GM12878 (cell line): ENCODE data around the gene SLC17A7. TPM values are rescaled to one million over a fixed set of nuclear protein-coding genes. Genes with fewer than 3 reads are reported as not detected.

Source experiments
- ATAC-seq: fragments of 200-7000 bp; cut with Tn5 transposase; 3 replicates; pipeline ENCODE4 v1.9.1; 2020; ENCODE audit warnings: mild to moderate bottlenecking, moderate library complexity
- BruUV-seq: library from RNA; stranded (reverse); fragments of 400-500 nt; replicated peaks from 2 replicates; lab custom pipeline; 2021; lab: Mats Ljungman, UMichigan
- CTCF ChIA-PET: fragments of 300-600 bp; sonication (Branson Sonifier 250); formaldehyde crosslinking; extraction: SDS; loops from one replicate; lab custom pipeline; 2021; ENCODE audit warnings: inconsistent platforms; lab: Yijun Ruan, JAX
- POLR2A ChIA-PET: fragments of 350-600 bp; formaldehyde crosslinking; extraction: SDS; loops from one replicate; lab custom pipeline; 2021; ENCODE audit warnings: inconsistent platforms; lab: Charles Lee
- RAD21 ChIA-PET: fragments of 300-600 bp; sonication (Branson Sonifier 250); formaldehyde crosslinking; loops from one replicate; lab custom pipeline; 2023; ENCODE audit warnings: antibody characterized with exemption; ENCODE audit not compliant: unreplicated experiment; lab: Charles Lee
- SMC1A ChIA-PET: fragments of 300-600 bp; sonication (Branson Sonifier 250); formaldehyde crosslinking; loops from one replicate; lab custom pipeline; 2023; ENCODE audit not compliant: unreplicated experiment, uncharacterized antibody; lab: Charles Lee
- DNase-seq: peaks from one replicate; pipeline ENCODE4 v3.0.0-alpha.2; 2011; ENCODE audit warnings: low read depth, low spot score
- FAIRE-seq: peaks from 3 replicates; lab custom pipeline; 2011; peaks lifted over from hg19 to GRCh38; lab: Jason Lieb, UNC
- H2AFZ ChIP-seq: 2 replicates; pipeline ENCODE4 v1.6.0; 2011; ENCODE audit warnings: low read depth, low read length, control low read depth; ENCODE audit not compliant: control insufficient read depth
- H3K27ac ChIP-seq: 2 replicates; pipeline ENCODE4 v1.5.1; 2011; ENCODE audit warnings: control low read depth; ENCODE audit not compliant: control insufficient read depth, insufficient read depth
- H3K27me3 ChIP-seq, 2 experiments: replicated peaks in 1 of 2; 2 replicates each; pipeline versions ENCODE4 v1.6.0 to v1.6.1; 2011; ENCODE audit warnings: low read length in 1 of 2; ENCODE audit not compliant: control insufficient read depth in 2 of 2, insufficient read depth in 2 of 2
- H3K36me3 ChIP-seq, 2 experiments: 2 replicates each; pipeline ENCODE4 v1.5.1; 2011; ENCODE audit warnings: low read length in 1 of 2; ENCODE audit not compliant: control insufficient read depth in 2 of 2, insufficient read depth in 2 of 2
- H3K4me1 ChIP-seq: 2 replicates; pipeline ENCODE4 v1.6.1; 2011; ENCODE audit warnings: mild to moderate bottlenecking, low read length, moderate library complexity, mixed read lengths; ENCODE audit not compliant: control insufficient read depth, insufficient read depth
- H3K4me2 ChIP-seq: 2 replicates; pipeline ENCODE4 v1.6.0; 2011; ENCODE audit warnings: control low read depth; ENCODE audit not compliant: control insufficient read depth, insufficient read depth
- H3K4me3 ChIP-seq: fragments of 200-600 bp; sonication (generic); 2 replicates; pipeline ENCODE4 v1.5.1; 2016
- H3K79me2 ChIP-seq: 2 replicates; pipeline ENCODE4 v1.6.0; 2011; ENCODE audit warnings: low read length; ENCODE audit not compliant: control insufficient read depth, insufficient read depth
- H3K9ac ChIP-seq: 2 replicates; pipeline ENCODE4 v1.8.0; 2011; ENCODE audit warnings: low read length, control low read depth, mixed read lengths; ENCODE audit not compliant: control insufficient read depth, insufficient read depth
- H3K9me3 ChIP-seq: replicated peaks from 3 replicates; pipeline ENCODE4 v1.5.1; 2011; ENCODE audit warnings: mild to moderate bottlenecking, low read length; ENCODE audit not compliant: control insufficient read depth, insufficient read depth
- H4K20me1 ChIP-seq: 2 replicates; pipeline ENCODE4 v1.6.0; 2011; ENCODE audit not compliant: control insufficient read depth, insufficient read depth
- CEBPB ChIP-seq, 2 experiments: fragments of 150-350 bp in 1 of 2; IDR thresholded peaks; 2 replicates each; pipeline ENCODE4 v1.6.1; 2012 to 2014; ENCODE audit warnings: low read depth in 2 of 2, low read length in 2 of 2, borderline replicate concordance in 1 of 2, inconsistent platforms in 1 of 2
- CHD2 ChIP-seq: IDR thresholded peaks from 2 replicates; pipeline ENCODE4 v1.6.1; 2011; ENCODE audit warnings: low read depth, low read length, improper control_type of control experiment, borderline replicate concordance
- E2F8 ChIP-seq: fragments of 450-650 bp; IDR thresholded peaks from 2 replicates; pipeline ENCODE4 v1.6.1; 2018; ENCODE audit warnings: mild to moderate bottlenecking, low read depth, moderate library complexity; ENCODE audit not compliant: partially characterized antibody
- HCFC1 ChIP-seq: fragments of 150-350 bp; IDR thresholded peaks from 2 replicates; pipeline ENCODE4 v1.6.1; 2014; ENCODE audit warnings: low read length
- IRF4 ChIP-seq: IDR thresholded peaks from 2 replicates; pipeline ENCODE4 v1.6.1; 2011; ENCODE audit warnings: low read depth, low read length
- KLF5 ChIP-seq: fragments of 450-650 bp; IDR thresholded peaks from 2 replicates; pipeline ENCODE4 v1.6.1; 2014; ENCODE audit warnings: mild to moderate bottlenecking; ENCODE audit not compliant: partially characterized antibody
- NR2C1 ChIP-seq: fragments of 450-650 bp; IDR thresholded peaks from 2 replicates; pipeline ENCODE4 v1.6.1; 2017; ENCODE audit warnings: antibody characterized with exemption, mild to moderate bottlenecking, moderate library complexity
- POU2F2 ChIP-seq: IDR thresholded peaks from 3 replicates; pipeline ENCODE4 v1.6.1; 2011; ENCODE audit warnings: low read depth, mild to moderate bottlenecking, low read length, borderline replicate concordance
- RAD21 ChIP-seq: IDR thresholded peaks from 2 replicates; pipeline ENCODE4 v1.6.1; 2011; ENCODE audit warnings: mild to moderate bottlenecking, low read depth, low read length, moderate library complexity; ENCODE audit not compliant: insufficient read depth
- RBBP5 ChIP-seq: fragments of 200-600 bp; sonication (generic); conservative IDR thresholded peaks from 2 replicates; pipeline ENCODE4 v1.6.1; 2016
- YBX1 ChIP-seq: fragments of 450-650 bp; IDR thresholded peaks from 2 replicates; pipeline ENCODE4 v1.6.1; 2016; ENCODE audit warnings: antibody characterized with exemption
- YY1 ChIP-seq: IDR thresholded peaks from 2 replicates; pipeline ENCODE4 v1.6.1; 2011; ENCODE audit warnings: low read depth, mild to moderate bottlenecking, low read length
- WGBS: methylation state at CpG from one replicate; pipeline ENCODE4 v1.1.6; 2016; ENCODE audit warnings: low lambda C conversion rate; ENCODE audit not compliant: insufficient replicate concordance, insufficient coverage; ENCODE audit errors: missing lambda C conversion rate; 5-methylcytosine and 5-hydroxymethylcytosine counted together
- in situ Hi-C: fragments of 300-500 bp; cut with MboI; formaldehyde crosslinking; loops from 9 replicates; pipeline ENCODE4 v1.14.3; 2018; ENCODE audit warnings: mixed read lengths
- intact Hi-C: fragments of 100-400 bp; cut with micrococcal nuclease; formaldehyde crosslinking; loops from one replicate; pipeline ENCODE4 v1.14.2; 2022; ENCODE audit not compliant: unreplicated experiment
- polyA plus RNA-seq, 11 experiments: library from polyadenylated mRNA; depleted of rRNA in 4 of 11; unstranded in 6 of 11; stranded (reverse) in 5 of 11; fragments of >200 nt; fragmentation: Nextera tagmentation in 4 of 11; fragmentation: Illumina TruSeq in 1 of 11; extraction: Ambion mirVana in 4 of 11; extraction: Trizol in 1 of 11; gene quantifications; 1 replicate in 1 of 11; 2 replicates in 10 of 11; pipeline versions ENCODE4 v1.2.1 to v1.2.3, GENCODE V29; 2011 to 2016; ENCODE audit warnings: inconsistent platforms in 2 of 11, missing spikeins in 2 of 11, low read depth in 1 of 11
- total RNA-seq, 4 experiments: library from RNA; depleted of rRNA in 3 of 4; stranded (reverse); fragments of >200 nt in 3 of 4; fragmentation: Illumina TruSeq in 1 of 4; extraction: Trizol in 1 of 4; gene quantifications; 2 replicates each; pipeline versions ENCODE4 v1.2.1 to v1.2.3, GENCODE V29; 2013 to 2021

The SLC17A7 gene
- total and polyA plus RNA-seq, 10 of the 15 experiments (the other 5 are each of a cell fraction or from before 2014, with no cell fraction given) = 0.03 to 0.24 (median 0.06) TPM; not detected in 6

GRCh38 chr19:49486232-49486631, 44.9 kb upstream of the SLC17A7 start:
- no TSS peak for BruUV-seq

GRCh38 chr19:49481020-49481683, 39.8 kb upstream of the SLC17A7 start:
- Histone ChIP-seq H3K27me3 (no peaks in the 10 kb centered on the region), H3K9ac (no peak overlapping the region), H3K9me3 (no peaks in the 10 kb centered on the region), H3K79me2 (no peaks in the 10 kb centered on the region), H3K4me2 (no peak overlapping the region), H3K27ac (no peak overlapping the region), H3K4me3 (no peak overlapping the region), H4K20me1 (no peaks in the 10 kb centered on the region), H3K36me3 (no peaks in the 10 kb centered on the region), H2AFZ (no peak overlapping the region), H3K4me1 (no peaks in the 10 kb centered on the region)
- ATAC-seq (no peak), FAIRE-seq (no peak), DNase-seq (no peak)
- in situ Hi-C loops = no loop called here
- ChIA-PET RAD21 (no interaction called here), CTCF (interaction anchor here (0.6 to 1.1 kb wide), 2 partner anchors 8 to 82 kb away, joined by 3 read pairs; no protein-coding TSS in a partner anchor), POLR2A (interaction anchor here (0.7 to 1.2 kb wide), 2 partner anchors 11 to 667 kb away, joined by 3 read pairs; no protein-coding TSS in a partner anchor), SMC1A (no interaction called here)
- intact Hi-C loops = no loop called here
- BruUV-seq = no TSS peak
- 86% methylated on average over 6 of the region's 7 CpGs for WGBS
- no peak for TF ChIP-seq E2F8
- no peak for TF ChIP-seq KLF5
- no peak for TF ChIP-seq YY1
- TF ChIP-seq RBBP5 = no peak
- TF ChIP-seq CEBPB (IDR thresholded peaks at IDR 0.05; ENCODE audit: borderline replicate concordance in 1 of 2, low read depth in 2 of 2, low read length in 2 of 2) = no peak
- no peak for TF ChIP-seq CHD2
- no peak for TF ChIP-seq RAD21
- no peak for TF ChIP-seq IRF4
- no peak for TF ChIP-seq HCFC1

More at GRCh38 chr19:49486232-49486631, 44.9 kb upstream of the SLC17A7 start:
- Histone ChIP-seq H3K79me2 (peaks cover 41% of the 10 kb centered on the region), H2AFZ (no peak overlapping the region), H3K9ac (no peak overlapping the region), H3K9me3 (no peaks in the 10 kb centered on the region), H3K27ac (no peak overlapping the region), H3K36me3 (peaks cover 17 to 29% of the 10 kb centered on the region in 2 experiments), H4K20me1 (peaks cover 13% of the 10 kb centered on the region), H3K4me1 (peaks cover 16% of the 10 kb centered on the region), H3K27me3 (no peaks in the 10 kb centered on the region), H3K4me3 (no peak overlapping the region), H3K4me2 (no peak overlapping the region)
- 85% methylated on average over 7 of the region's 7 CpGs for WGBS
- intact Hi-C loops = loop anchor here (5.0 kb wide), 1 partner anchor 386 kb away; no protein-coding TSS in a partner anchor
- in situ Hi-C loops = no loop called here
- ATAC-seq (no peak), FAIRE-seq (no peak), DNase-seq (no peak)
- ChIA-PET RAD21 (interaction anchor here (1.1 kb wide), 1 partner anchor 13 kb away, joined by 3 read pairs; the partner anchor contains the start of gene FLT3LG), POLR2A (no interaction called here), CTCF (interaction anchor here (0.6 to 1.6 kb wide), 3 partner anchors 10 to 181 kb away, joined by 3 to 4 read pairs (median 4); no protein-coding TSS in a partner anchor), SMC1A (interaction anchor here (1.3 kb wide), 1 partner anchor 16 kb away, joined by 5 read pairs; no protein-coding TSS in a partner anchor)
- TF ChIP-seq NR2C1 = no peak
- TF ChIP-seq HCFC1 = no peak
- no peak for TF ChIP-seq YBX1
- no peak for TF ChIP-seq POU2F2
